Measurements from ENCODE around the gene BRDT.

DNA sequence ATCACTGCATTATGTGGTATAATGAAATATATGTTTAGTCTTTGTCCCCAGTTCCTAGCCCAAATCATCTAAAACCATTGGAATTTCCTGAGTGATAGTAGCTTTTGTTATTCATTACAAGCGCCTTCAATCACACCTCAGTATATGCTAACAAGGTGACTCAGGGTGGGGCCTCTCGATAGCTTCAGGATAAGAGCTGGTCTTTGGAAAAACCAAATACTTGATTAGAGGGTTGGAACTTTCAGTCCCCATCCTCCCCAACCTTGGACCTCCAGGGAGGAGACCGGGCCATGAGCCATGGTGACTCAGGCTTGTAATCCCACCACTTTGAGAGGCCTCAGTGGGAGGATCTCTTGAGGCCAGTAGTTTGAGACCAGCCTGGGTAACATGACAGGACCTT, 5.1 kb upstream of the BRDT start:
- TF ChIP-seq ZSCAN9 (CRISPR knock-in tag; IDR thresholded peaks at IDR 0.05; ENCODE audit: borderline replicate concordance), result no peak
- TF ChIP-seq ZNF841 (CRISPR knock-in tag; IDR thresholded peaks at IDR 0.05; ENCODE audit: borderline replicate concordance), result no peak
- no peak for TF ChIP-seq TCF12 (IDR thresholded peaks at IDR 0.05)
- TF ChIP-seq TCF12 (CRISPR knock-in tag; IDR thresholded peaks at IDR 0.05), result no peak

All from HepG2 (cell line).